ENCODE measurements around the gene NR4A1.

NR4A1 gene

GRCh38 chr12:52062167-52063081 is 11.2 kb downstream of the NR4A1 start:
- H3K4me1 ChIP-seq (ENCODE audit: low read length), result 0 out of 2 replicates have a peak, but pooled peaks cover 5% of the 10 kb centered on the region
- no peak overlapping the region for H3K4me3 ChIP-seq (ENCODE audit: low read length)
- no peaks in the 10 kb centered on the region for H3K9me3 ChIP-seq (replicated peaks; ENCODE audit: insufficient read depth, low read length)
- no peaks in the 10 kb centered on the region for H3K79me2 ChIP-seq (ENCODE audit: low read length)
- no peaks in the 10 kb centered on the region for H3K36me3 ChIP-seq (replicated peaks; ENCODE audit: insufficient read depth, low read length)
- no peak overlapping the region for H3K9ac ChIP-seq (ENCODE audit: low read length)
- TF ChIP-seq, protein P1, sequence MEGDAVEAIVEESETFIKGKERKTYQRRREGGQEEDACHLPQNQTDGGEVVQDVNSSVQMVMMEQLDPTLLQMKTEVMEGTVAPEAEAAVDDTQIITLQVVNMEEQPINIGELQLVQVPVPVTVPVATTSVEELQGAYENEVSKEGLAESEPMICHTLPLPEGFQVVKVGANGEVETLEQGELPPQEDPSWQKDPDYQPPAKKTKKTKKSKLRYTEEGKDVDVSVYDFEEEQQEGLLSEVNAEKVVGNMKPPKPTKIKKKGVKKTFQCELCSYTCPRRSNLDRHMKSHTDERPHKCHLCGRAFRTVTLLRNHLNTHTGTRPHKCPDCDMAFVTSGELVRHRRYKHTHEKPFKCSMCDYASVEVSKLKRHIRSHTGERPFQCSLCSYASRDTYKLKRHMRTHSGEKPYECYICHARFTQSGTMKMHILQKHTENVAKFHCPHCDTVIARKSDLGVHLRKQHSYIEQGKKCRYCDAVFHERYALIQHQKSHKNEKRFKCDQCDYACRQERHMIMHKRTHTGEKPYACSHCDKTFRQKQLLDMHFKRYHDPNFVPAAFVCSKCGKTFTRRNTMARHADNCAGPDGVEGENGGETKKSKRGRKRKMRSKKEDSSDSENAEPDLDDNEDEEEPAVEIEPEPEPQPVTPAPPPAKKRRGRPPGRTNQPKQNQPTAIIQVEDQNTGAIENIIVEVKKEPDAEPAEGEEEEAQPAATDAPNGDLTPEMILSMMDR (IDR thresholded peaks at IDR 0.05; ENCODE audit: low read length), result no peak
- TF ChIP-seq EZH2 (optimal IDR thresholded peaks at IDR 0.05; ENCODE audit: low read depth, low read length) (no peak), EZH2phosphoT487 (IDR thresholded peaks at IDR 0.05; ENCODE audit: low read length) (no peak)
- no peak overlapping the region for H2AFZ ChIP-seq (ENCODE audit: low read length)
- H3K4me2 ChIP-seq (ENCODE audit: low read depth, low read length), result no peak overlapping the region
- no peak overlapping the region for H3K27ac ChIP-seq (ENCODE audit: low read length)
- DNase-seq, result no peak
- H3F3A ChIP-seq (ENCODE audit: insufficient read depth, low read length), result no peaks in the 10 kb centered on the region
- no peaks in the 10 kb centered on the region for H3K9me2 ChIP-seq (replicated peaks; ENCODE audit: insufficient read depth, low read length)
- peaks cover 6% of the 10 kb centered on the region for H3K27me3 ChIP-seq (replicated peaks; ENCODE audit: insufficient read depth, low read length)
- H4K20me1 ChIP-seq (ENCODE audit: insufficient read depth, low read length), result no peaks in the 10 kb centered on the region

DNA sequence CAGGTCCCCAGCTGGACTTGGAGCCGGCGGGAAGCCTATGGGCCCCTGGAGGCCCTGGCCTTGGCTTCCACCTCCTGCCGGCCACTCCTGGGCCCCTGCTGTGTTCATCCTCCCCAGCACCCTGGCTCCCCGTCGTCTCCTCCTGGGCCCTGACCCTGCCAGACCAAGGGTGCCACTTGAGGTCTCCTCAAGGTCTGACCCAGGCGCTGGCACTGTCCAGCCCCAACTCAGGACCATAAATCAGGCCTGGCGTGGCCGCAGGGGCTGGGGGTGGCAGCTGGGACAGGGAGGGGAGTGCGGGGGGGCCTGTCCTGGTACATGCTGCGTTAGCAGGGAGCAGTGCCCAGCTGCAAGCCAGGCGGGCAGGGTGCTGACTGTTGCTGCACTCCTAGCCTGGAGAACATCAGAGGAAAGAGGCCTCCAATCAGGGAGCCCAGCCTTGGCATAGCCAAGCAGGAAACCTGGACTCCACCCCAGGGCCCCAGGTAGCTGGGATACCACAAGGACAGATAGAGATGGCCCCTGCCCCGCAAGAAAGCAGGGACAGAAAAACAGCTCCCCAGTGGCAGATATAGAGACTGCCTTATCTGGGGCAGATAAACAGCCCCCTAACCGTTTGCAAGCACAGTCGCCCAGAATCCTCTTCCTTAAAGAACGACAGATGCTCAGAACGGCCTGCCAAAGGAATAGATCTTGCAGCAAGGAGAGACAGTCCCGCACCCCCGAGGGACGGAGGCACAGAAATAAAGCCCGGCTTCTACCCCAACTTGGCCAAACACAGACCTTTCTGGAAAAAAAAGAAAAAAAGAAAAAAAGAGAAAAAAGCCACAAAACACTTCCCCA is 12.1 kb downstream of the NR4A1 start:
- Histone ChIP-seq H4K20me1 (ENCODE audit: insufficient read depth, low read length) (no peaks in the 10 kb centered on the region), H3K9me3 (replicated peaks; ENCODE audit: insufficient read depth, low read length) (no peaks in the 10 kb centered on the region), H3K36me3 (replicated peaks; ENCODE audit: insufficient read depth, low read length) (no peaks in the 10 kb centered on the region), H3F3A (ENCODE audit: insufficient read depth, low read length) (no peaks in the 10 kb centered on the region), H3K4me2 (ENCODE audit: low read depth, low read length) (no peak overlapping the region), H3K9me2 (replicated peaks; ENCODE audit: insufficient read depth, low read length) (no peaks in the 10 kb centered on the region), H3K9ac (ENCODE audit: low read length) (no peak overlapping the region), H3K79me2 (ENCODE audit: low read length) (no peaks in the 10 kb centered on the region), H3K27me3 (replicated peaks; ENCODE audit: insufficient read depth, low read length) (peaks cover 6% of the 10 kb centered on the region), H2AFZ (ENCODE audit: low read length) (no peak overlapping the region), H3K4me1 (ENCODE audit: low read length) (0 out of 2 replicates have a peak, but pooled peaks cover 5% of the 10 kb centered on the region), H3K27ac (ENCODE audit: low read length) (no peak overlapping the region), H3K4me3 (ENCODE audit: low read length) (no peak overlapping the region)
- no peak for DNase-seq
- no peak for TF ChIP-seq EZH2 (optimal IDR thresholded peaks at IDR 0.05; ENCODE audit: low read depth, low read length)
- TF ChIP-seq EZH2phosphoT487 (IDR thresholded peaks at IDR 0.05; ENCODE audit: low read length), result no peak
- TF ChIP-seq, protein P1 (IDR thresholded peaks at IDR 0.05; ENCODE audit: low read length), result no peak

GRCh38 chr12:52063981-52064649 is 12.9 kb downstream of the NR4A1 start:
- Histone ChIP-seq H2AFZ (ENCODE audit: low read length) (no peak overlapping the region), H3K27me3 (replicated peaks; ENCODE audit: insufficient read depth, low read length) (peaks cover 6% of the 10 kb centered on the region), H3K9ac (ENCODE audit: low read length) (no peak overlapping the region), H3F3A (ENCODE audit: insufficient read depth, low read length) (peaks cover 3% of the 10 kb centered on the region; the same call in 1 of the 2 replicates), H3K4me2 (ENCODE audit: low read depth, low read length) (no peak overlapping the region), H3K4me3 (ENCODE audit: low read length) (no peak overlapping the region), H3K36me3 (replicated peaks; ENCODE audit: insufficient read depth, low read length) (no peaks in the 10 kb centered on the region), H3K27ac (ENCODE audit: low read length) (no peak overlapping the region), H3K4me1 (ENCODE audit: low read length) (0 out of 2 replicates have a peak, but pooled peaks cover 5% of the 10 kb centered on the region), H4K20me1 (ENCODE audit: insufficient read depth, low read length) (no peaks in the 10 kb centered on the region), H3K9me2 (replicated peaks; ENCODE audit: insufficient read depth, low read length) (no peaks in the 10 kb centered on the region), H3K9me3 (replicated peaks; ENCODE audit: insufficient read depth, low read length) (no peaks in the 10 kb centered on the region), H3K79me2 (ENCODE audit: low read length) (no peaks in the 10 kb centered on the region)
- TF ChIP-seq EZH2phosphoT487 (IDR thresholded peaks at IDR 0.05; ENCODE audit: low read length), result no peak
- no peak for DNase-seq
